Measurements from ENCODE around the gene TRIM3.

DNA sequence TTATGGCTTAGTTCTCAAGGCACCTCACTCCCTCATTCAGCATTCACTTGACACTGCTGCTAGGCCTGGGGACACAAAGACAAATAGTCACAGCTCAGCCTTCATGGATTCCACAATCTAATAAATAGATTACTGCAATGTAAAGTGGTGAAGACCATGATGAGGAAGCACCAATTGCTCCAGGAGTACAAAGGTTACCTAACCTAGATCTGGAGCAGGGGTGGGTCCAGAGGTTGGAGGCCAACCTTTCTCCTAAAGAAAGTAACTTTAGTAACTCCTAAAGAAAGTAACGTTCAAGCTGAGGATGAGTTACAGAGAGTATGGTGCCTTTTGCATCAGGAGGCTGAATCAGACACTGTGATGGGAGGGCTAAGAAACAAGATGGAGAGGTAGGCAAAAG lies 4.1 kb downstream of the TRIM3 start:
- TF ChIP-seq GATA2 (IDR thresholded peaks at IDR 0.05; ENCODE audit: low read depth, low read length) (no peak), GATA3 (IDR thresholded peaks at IDR 0.05; ENCODE audit: low read depth, low read length) (no peak)
